Upper lobe of left lung (tissue), 6 donors: ENCODE results near the gene CEP295NL. TPM values are rescaled to one million over a fixed set of nuclear protein-coding genes. Genes with fewer than 3 reads are reported as not detected.

Source experiments
- ATAC-seq, 2 donors: fragments of 200-7000 bp; cut with Tn5 transposase; one replicate each; pipeline ENCODE4 v1.9.1; 2022; ENCODE audit warnings: mild to moderate bottlenecking in 2 of 2, moderate library complexity in 2 of 2; ENCODE audit not compliant: low FRiP score in 2 of 2
- DNase-seq, 2 donors: peaks; one replicate each; pipeline ENCODE4 v3.0.0-alpha.2; 2019 to 2020
- H3K27ac ChIP-seq, 4 donors: fragments of 200-600 bp; sonication (generic); one replicate each; pipeline ENCODE4 v1.5.1; 2016 to 2019
- H3K27me3 ChIP-seq, 4 donors: fragments of 200-600 bp; sonication (generic); one replicate each; pipeline ENCODE4 v1.5.1; 2017 to 2019
- H3K36me3 ChIP-seq, 4 donors: fragments of 200-600 bp; sonication (generic); one replicate each; pipeline ENCODE4 v1.5.1; 2016 to 2019
- H3K4me1 ChIP-seq, 4 donors: fragments of 200-600 bp; sonication (generic); one replicate each; pipeline ENCODE4 v1.5.1; 2018 to 2019
- H3K4me3 ChIP-seq, 4 donors: fragments of 200-600 bp; sonication (generic); one replicate each; pipeline ENCODE4 v1.5.1; 2017 to 2019; ENCODE audit warnings: mild to moderate bottlenecking in 2 of 4, moderate library complexity in 1 of 4
- H3K9me3 ChIP-seq, 4 donors: fragments of 200-600 bp; sonication (generic); one replicate each; pipeline ENCODE4 v1.5.1; 2018 to 2019
- CTCF ChIP-seq, 6 experiments: fragments of 450-650 bp in 4 of 6; fragments of 200-600 bp in 2 of 6; sonication (generic) in 2 of 6; IDR thresholded peaks; one replicate each; pipeline ENCODE4 v1.5.1; 2016 to 2019; ENCODE audit warnings: antibody characterized with exemption in 6 of 6
- EP300 ChIP-seq, 4 donors: sonication (generic); formaldehyde crosslinking; IDR thresholded peaks; one replicate each; pipeline ENCODE4 v1.5.1; 2017; ENCODE audit warnings: antibody characterized with exemption in 4 of 4, control low read depth in 2 of 4
- POLR2A ChIP-seq, 4 donors: fragments of 450-650 bp; IDR thresholded peaks; one replicate each; pipeline ENCODE4 v1.5.1; 2016 to 2017; ENCODE audit warnings: antibody characterized with exemption in 4 of 4, mild to moderate bottlenecking in 2 of 4
- POLR2AphosphoS5 ChIP-seq, 2 donors: sonication (generic); formaldehyde crosslinking; IDR thresholded peaks; one replicate each; pipeline ENCODE4 v1.5.1; 2017; ENCODE audit warnings: antibody characterized with exemption in 2 of 2
- WGBS, 2 donors: methylation state at CpG; one replicate each; pipeline ENCODE4 v1.1.5; 2017 to 2018; 5-methylcytosine and 5-hydroxymethylcytosine counted together
- total RNA-seq, 6 donors: library from RNA; depleted of rRNA in 4 of 6; stranded (reverse); fragments of >200 nt in 4 of 6; gene quantifications; one replicate each; pipeline versions ENCODE4 v1.1.0 to v1.2.1, GENCODE V29; 2016 to 2021
- donor health status: DM: no; HTN: no; CAD: no; lungs with moderate emphysema.
- donor health status: DM: no; HTN: yes; CAD: no; lungs with severe emphysema.

Gene CEP295NL
- total RNA-seq, 6 donors from 2014 or later = 2.6 to 61.8 (median 4.2) TPM

- Histone ChIP-seq H3K4me3 (no peak overlapping the region), H3K27me3 (no peaks in the 10 kb centered on the region), H3K36me3 (peaks cover 0 to 4% (median 0%) of the 10 kb centered on the region in 4 donors), H3K4me1 (peaks cover 20 to 27% (median 22%) of the 10 kb centered on the region in 4 donors), H3K27ac (no peak overlapping the region), H3K9me3 (no peaks in the 10 kb centered on the region)
- WGBS, 2 donors = 65 to 72% methylated on average over 5 to 10 of the region's 10 CpGs
- ATAC-seq = no peak
- peak; percentile 27 to 62 (median 48) for TF ChIP-seq CTCF (IDR thresholded peaks at IDR 0.05)
- TF ChIP-seq POLR2A (IDR thresholded peaks at IDR 0.05) = no peak
- peak in 1 of 2 donors; percentile 51 for DNase-seq
Observed at GRCh38 chr17:78842881-78843565, 60.0 kb downstream of the CEP295NL start.

GRCh38 chr17:78840780-78841611 is 62.0 kb downstream of the CEP295NL start, which contains the start of gene USP36:
USP36 (minus strand) TSS chr17:78840814; CDS start chr17:78836363, 4,451 bp downstream.
- H3K4me3 ChIP-seq = peak within 1 kb of the TSS; percentile 78 to 99 (median 94)
- no peaks in the 10 kb centered on the region for H3K9me3 ChIP-seq
- H3K4me1 ChIP-seq = peaks cover 20 to 34% (median 25%) of the 10 kb centered on the region in 4 donors
- DNase-seq (peak; percentile 99), ATAC-seq (peak; percentile 98)
- H3K27me3 ChIP-seq = no peaks in the 10 kb centered on the region
- peaks cover 11 to 24% (median 14%) of the 10 kb centered on the region in 4 donors for H3K36me3 ChIP-seq
- 0% methylated on average over 3 to 33 of the region's 74 CpGs for WGBS, 2 donors
- TF ChIP-seq CTCF (IDR thresholded peaks at IDR 0.05) (peak in 4 of 6 experiments; percentile 40 to 66 (median 50)), POLR2A (IDR thresholded peaks at IDR 0.05) (peak; percentile 85 to 99 (median 94)), EP300 (IDR thresholded peaks at IDR 0.05) (peak in 3 of 4 donors; percentile 15 to 99 (median 87)), POLR2AphosphoS5 (IDR thresholded peaks at IDR 0.05) (peak; percentile 98 to 99)
- peak within 1 kb of the TSS; percentile 98 to 100 (median 99) for H3K27ac ChIP-seq

Other genes with a start within 250 kb of the CEP295NL start
- gene CYTH1, start 120.9 kb downstream of the CEP295NL start, total RNA-seq = 100 to 1,000 TPM; 113 to 295 (median 121) TPM
- gene USP36, start 62.4 kb downstream of the CEP295NL start, total RNA-seq = 10 to 100 TPM; 31.1 to 76.5 (median 55.4) TPM
- 100 to 1,000 TPM in 4 of 6 donors, 10 to 100 TPM in 2; 60.8 to 313 (median 145) TPM for gene TIMP2, start 22.2 kb upstream of the CEP295NL start, total RNA-seq
- gene LGALS3BP, start 76.7 kb upstream of the CEP295NL start, total RNA-seq = 1,000 to 10,000 TPM in 1 of 6 donors, 100 to 1,000 TPM in 5; 257 to 1,111 (median 533) TPM
- gene CANT1, start 106.6 kb upstream of the CEP295NL start, total RNA-seq = 10 to 100 TPM; 19.5 to 77.8 (median 38.6) TPM
- 10 to 100 TPM in 4 of 6 donors, 1 to 10 TPM in 2; 9.3 to 30.4 (median 14.1) TPM for gene C1QTNF1, start 121.0 kb upstream of the CEP295NL start, total RNA-seq
- 100 to 1,000 TPM in 2 of 6 donors, 10 to 100 TPM in 4; 17.2 to 320 (median 55.9) TPM for gene ENGASE, start 171.6 kb upstream of the CEP295NL start, total RNA-seq